Esophagus muscularis mucosa (tissue), 4 donors: ENCODE data around the gene IGFBP7. TPM values are rescaled to one million over a fixed set of nuclear protein-coding genes. Genes with fewer than 3 reads are reported as not detected.

Experiments used
- DNase-seq: peaks from one replicate; pipeline ENCODE4 v3.0.0-alpha.2; 2017; ENCODE audit errors: extremely low spot score
- H3K27ac ChIP-seq, 4 donors: fragments of 200-600 bp; sonication (generic); replicated peaks in 1 of 4; 1 replicate in 3 of 4; 2 replicates in 1 of 4; pipeline ENCODE4 v1.5.1; 2016 to 2019; ENCODE audit warnings: mild to moderate bottlenecking in 1 of 4
- H3K27me3 ChIP-seq, 4 donors: fragments of 200-600 bp; sonication (generic); one replicate each; pipeline versions ENCODE4 v1.5.1 to v1.6.0; 2016 to 2019
- H3K36me3 ChIP-seq, 4 donors: fragments of 200-600 bp; sonication (generic); one replicate each; pipeline ENCODE4 v1.5.1; 2016 to 2019
- H3K4me1 ChIP-seq, 4 donors: fragments of 200-600 bp; sonication (generic); one replicate each; pipeline ENCODE4 v1.5.1; 2016 to 2019
- H3K4me3 ChIP-seq, 4 donors: fragments of 200-600 bp; sonication (generic); 1 replicate in 2 of 4; 2 replicates in 2 of 4; pipeline ENCODE4 v1.5.1; 2016 to 2019; ENCODE audit warnings: mild to moderate bottlenecking in 4 of 4, moderate library complexity in 1 of 4
- H3K9me3 ChIP-seq, 4 donors: fragments of 200-600 bp; sonication (generic); 1 replicate in 3 of 4; 2 replicates in 1 of 4; pipeline ENCODE4 v1.5.1; 2016 to 2019
- EP300 ChIP-seq: sonication (generic); formaldehyde crosslinking; IDR thresholded peaks from one replicate; pipeline ENCODE4 v1.6.1; 2017; ENCODE audit warnings: antibody characterized with exemption
- POLR2A ChIP-seq: fragments of 450-650 bp; IDR thresholded peaks from one replicate; pipeline ENCODE4 v1.6.1; 2017; ENCODE audit warnings: antibody characterized with exemption, moderate library complexity, mild to moderate bottlenecking, low read depth
- POLR2AphosphoS5 ChIP-seq, 2 donors: sonication (generic); formaldehyde crosslinking; IDR thresholded peaks; one replicate each; pipeline ENCODE4 v1.6.1; 2017; ENCODE audit warnings: antibody characterized with exemption in 2 of 2
- WGBS: methylation state at CpG from one replicate; pipeline ENCODE4 v1.1.5; 2018; 5-methylcytosine and 5-hydroxymethylcytosine counted together
- intact Hi-C: fragments of 100-400 bp; cut with DNase I; formaldehyde crosslinking; loops from one replicate; pipeline ENCODE4 v1.15.1; 2023
- small RNA-seq, 3 donors: library from RNA; depleted of rRNA; stranded (forward); fragments of <200 nt; gene quantifications; one replicate each; pipeline ENCODE3, GENCODE V24; 2016
- total RNA-seq, 4 donors: library from RNA; depleted of rRNA; stranded (reverse); fragments of >200 nt; gene quantifications; one replicate each; pipeline versions ENCODE4 v1.1.0 to v1.2.1, GENCODE V29; 2016
- TF ChIP-seq, protein P1 (sequence below), 3 experiments: fragments of 200-600 bp in 2 of 3; fragments of 450-650 bp in 1 of 3; sonication (generic) in 2 of 3; IDR thresholded peaks; one replicate each; pipeline ENCODE4 v1.5.1; 2017 to 2019; ENCODE audit warnings: antibody characterized with exemption in 3 of 3, mild to moderate bottlenecking in 2 of 3, moderate library complexity in 1 of 3

Gene IGFBP7
- total RNA-seq, 4 donors from 2014 or later = 712 to 1,070 (median 762) TPM

DNA sequence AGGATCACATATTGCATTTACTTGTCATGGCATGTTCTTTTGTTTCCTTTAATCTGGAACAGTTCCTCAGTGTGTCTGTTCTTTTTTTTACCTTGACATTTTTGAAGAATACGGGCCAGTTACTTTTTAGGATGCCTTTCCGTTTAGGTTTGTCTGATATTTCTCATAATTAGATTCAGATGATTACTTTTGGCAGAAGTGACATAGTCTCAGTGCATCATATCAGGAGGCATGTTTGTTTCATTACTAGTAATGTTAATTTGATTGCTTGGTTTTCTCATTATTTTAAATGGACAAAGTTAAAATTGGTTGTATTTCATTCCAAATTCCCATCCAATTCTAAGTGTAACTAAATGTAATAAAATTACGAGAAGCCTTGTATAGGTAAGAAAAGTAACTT, 123.2 kb downstream of the IGFBP7 start:
- Histone ChIP-seq H3K27me3 (no peaks in the 10 kb centered on the region), H3K4me3 (no peak overlapping the region), H3K9me3 (no peaks in the 10 kb centered on the region), H3K4me1 (peaks cover 12 to 23% (median 17%) of the 10 kb centered on the region in 4 donors), H3K36me3 (peaks cover 26 to 75% (median 53%) of the 10 kb centered on the region in 4 donors), H3K27ac (no peak overlapping the region)
- TF ChIP-seq EP300 = no peak
- TF ChIP-seq, protein P1, sequence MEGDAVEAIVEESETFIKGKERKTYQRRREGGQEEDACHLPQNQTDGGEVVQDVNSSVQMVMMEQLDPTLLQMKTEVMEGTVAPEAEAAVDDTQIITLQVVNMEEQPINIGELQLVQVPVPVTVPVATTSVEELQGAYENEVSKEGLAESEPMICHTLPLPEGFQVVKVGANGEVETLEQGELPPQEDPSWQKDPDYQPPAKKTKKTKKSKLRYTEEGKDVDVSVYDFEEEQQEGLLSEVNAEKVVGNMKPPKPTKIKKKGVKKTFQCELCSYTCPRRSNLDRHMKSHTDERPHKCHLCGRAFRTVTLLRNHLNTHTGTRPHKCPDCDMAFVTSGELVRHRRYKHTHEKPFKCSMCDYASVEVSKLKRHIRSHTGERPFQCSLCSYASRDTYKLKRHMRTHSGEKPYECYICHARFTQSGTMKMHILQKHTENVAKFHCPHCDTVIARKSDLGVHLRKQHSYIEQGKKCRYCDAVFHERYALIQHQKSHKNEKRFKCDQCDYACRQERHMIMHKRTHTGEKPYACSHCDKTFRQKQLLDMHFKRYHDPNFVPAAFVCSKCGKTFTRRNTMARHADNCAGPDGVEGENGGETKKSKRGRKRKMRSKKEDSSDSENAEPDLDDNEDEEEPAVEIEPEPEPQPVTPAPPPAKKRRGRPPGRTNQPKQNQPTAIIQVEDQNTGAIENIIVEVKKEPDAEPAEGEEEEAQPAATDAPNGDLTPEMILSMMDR (IDR thresholded peaks at IDR 0.05) = no peak
- TF ChIP-seq POLR2AphosphoS5 (IDR thresholded peaks at IDR 0.05) = no peak
- TF ChIP-seq POLR2A = no peak
- WGBS = 88% methylated on average over 3 of the region's 3 CpGs
- intact Hi-C loops = no loop called here
- DNase-seq = no peak

DNA sequence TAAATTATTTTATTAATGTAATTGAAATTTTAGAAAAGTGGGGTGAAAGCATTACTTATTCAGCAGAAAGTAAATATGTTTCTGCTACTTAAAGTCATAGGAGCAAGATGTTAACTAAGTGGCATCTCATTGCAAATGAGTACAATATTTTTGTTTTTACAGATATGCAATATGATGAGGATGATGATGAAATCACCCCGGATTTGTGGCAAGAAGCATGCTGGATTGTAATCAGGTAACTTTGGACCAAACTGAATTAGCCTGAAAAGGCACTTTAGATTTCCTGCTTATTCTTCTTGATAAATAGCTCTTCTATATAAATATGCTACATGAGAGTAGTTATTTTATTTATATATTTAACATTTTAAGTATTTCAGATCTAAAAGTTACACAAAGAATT, 124.0 kb downstream of the IGFBP7 start:
- H3K9me3 ChIP-seq = no peaks in the 10 kb centered on the region
- H3K27me3 ChIP-seq = no peaks in the 10 kb centered on the region
- 85% methylated on average over 1 of the region's 1 CpG for WGBS
- intact Hi-C loops = no loop called here
- peaks cover 19 to 67% (median 47%) of the 10 kb centered on the region in 4 donors for H3K36me3 ChIP-seq
- no peak overlapping the region for H3K27ac ChIP-seq
- no peak for DNase-seq
- TF ChIP-seq, protein P1 (IDR thresholded peaks at IDR 0.05) = no peak
- no peak for TF ChIP-seq POLR2A
- no peak for TF ChIP-seq POLR2AphosphoS5 (IDR thresholded peaks at IDR 0.05)
- no peak for TF ChIP-seq EP300
- H3K4me1 ChIP-seq = peaks cover 20 to 30% (median 25%) of the 10 kb centered on the region in 4 donors
- no peak overlapping the region for H3K4me3 ChIP-seq

- no peaks in the 10 kb centered on the region for H3K27me3 ChIP-seq
- H3K4me1 ChIP-seq = peaks cover 42 to 56% (median 48%) of the 10 kb centered on the region in 4 donors
- no peak overlapping the region for H3K27ac ChIP-seq
- no peaks in the 10 kb centered on the region for H3K9me3 ChIP-seq
- H3K4me3 ChIP-seq = no peak overlapping the region
- intact Hi-C loops = no loop called here
- TF ChIP-seq POLR2A (no peak), EP300 (no peak), POLR2AphosphoS5 (IDR thresholded peaks at IDR 0.05) (no peak)
- WGBS = 63% methylated on average over 4 of the region's 4 CpGs
- peaks cover 4 to 35% (median 16%) of the 10 kb centered on the region in 4 donors for H3K36me3 ChIP-seq
- DNase-seq = no peak
These were observed 128.4 kb downstream of the IGFBP7 start for GRCh38 chr4:56981795-56982201.

Small RNA genes within 50 kb of the gene (small RNA-seq; reads per million reads assigned to genes)
- 0 reads per million in 3 donors for gene RNU6-998P

Other genes with a start within 250 kb of the IGFBP7 start
- gene REST, start 202.5 kb downstream of the IGFBP7 start, total RNA-seq = 10 to 100 TPM; 24.0 to 37.6 (median 30.1) TPM
- 10 to 100 TPM; 17.4 to 29.7 (median 23.3) TPM for gene NOA1, start 132.8 kb downstream of the IGFBP7 start, total RNA-seq
- 10 to 100 TPM; 58.3 to 95.7 (median 74.0) TPM for gene POLR2B, start 131.5 kb downstream of the IGFBP7 start, total RNA-seq